Tibial artery (tissue), 4 donors: ENCODE measurements around the gene TSR3.

Experiments
- DNase-seq, 2 donors: peaks; one replicate each; pipeline ENCODE4 v3.0.0-alpha.2; 2019
- H3K27ac ChIP-seq, 2 donors: fragments of 200-600 bp; sonication (generic) in 1 of 2; 1 replicate in 1 of 2; 2 replicates in 1 of 2; pipeline ENCODE4 v1.5.1; 2018 to 2019; ENCODE audit warnings: mild to moderate bottlenecking in 1 of 2
- H3K27me3 ChIP-seq, 2 donors: fragments of 200-600 bp; sonication (generic) in 1 of 2; one replicate each; pipeline versions ENCODE4 v1.5.1 to v1.6.0; 2016 to 2019
- H3K36me3 ChIP-seq, 3 donors: fragments of 200-600 bp; sonication (generic) in 2 of 3; one replicate each; pipeline ENCODE4 v1.5.1; 2016 to 2019; ENCODE audit warnings: mild to moderate bottlenecking in 2 of 3
- H3K4me1 ChIP-seq, 4 donors: fragments of 200-600 bp; sonication (generic) in 2 of 4; 1 replicate in 3 of 4; 2 replicates in 1 of 4; pipeline ENCODE4 v1.5.1; 2016 to 2019
- H3K4me3 ChIP-seq, 2 donors: fragments of 200-600 bp; sonication (generic) in 1 of 2; 1 replicate in 1 of 2; 2 replicates in 1 of 2; pipeline ENCODE4 v1.5.1; 2018 to 2019; ENCODE audit warnings: mild to moderate bottlenecking in 2 of 2
- H3K9me3 ChIP-seq, 3 donors: fragments of 200-600 bp; sonication (generic) in 1 of 3; one replicate each; pipeline ENCODE4 v1.5.1; 2016 to 2019
- intact Hi-C: fragments of 100-400 bp; cut with DNase I; formaldehyde crosslinking; loops from one replicate; pipeline ENCODE4 v1.15.0; 2023; ENCODE audit warnings: low total_unique reads
- TF ChIP-seq, protein P1 (sequence below), 2 experiments: fragments of 200-600 bp in 1 of 2; fragments of 450-650 bp in 1 of 2; IDR thresholded peaks; one replicate each; pipeline ENCODE4 v1.5.1; 2017 to 2019; ENCODE audit warnings: antibody characterized with exemption in 2 of 2, mild to moderate bottlenecking in 1 of 2, moderate library complexity in 1 of 2

TSR3 gene

DNA sequence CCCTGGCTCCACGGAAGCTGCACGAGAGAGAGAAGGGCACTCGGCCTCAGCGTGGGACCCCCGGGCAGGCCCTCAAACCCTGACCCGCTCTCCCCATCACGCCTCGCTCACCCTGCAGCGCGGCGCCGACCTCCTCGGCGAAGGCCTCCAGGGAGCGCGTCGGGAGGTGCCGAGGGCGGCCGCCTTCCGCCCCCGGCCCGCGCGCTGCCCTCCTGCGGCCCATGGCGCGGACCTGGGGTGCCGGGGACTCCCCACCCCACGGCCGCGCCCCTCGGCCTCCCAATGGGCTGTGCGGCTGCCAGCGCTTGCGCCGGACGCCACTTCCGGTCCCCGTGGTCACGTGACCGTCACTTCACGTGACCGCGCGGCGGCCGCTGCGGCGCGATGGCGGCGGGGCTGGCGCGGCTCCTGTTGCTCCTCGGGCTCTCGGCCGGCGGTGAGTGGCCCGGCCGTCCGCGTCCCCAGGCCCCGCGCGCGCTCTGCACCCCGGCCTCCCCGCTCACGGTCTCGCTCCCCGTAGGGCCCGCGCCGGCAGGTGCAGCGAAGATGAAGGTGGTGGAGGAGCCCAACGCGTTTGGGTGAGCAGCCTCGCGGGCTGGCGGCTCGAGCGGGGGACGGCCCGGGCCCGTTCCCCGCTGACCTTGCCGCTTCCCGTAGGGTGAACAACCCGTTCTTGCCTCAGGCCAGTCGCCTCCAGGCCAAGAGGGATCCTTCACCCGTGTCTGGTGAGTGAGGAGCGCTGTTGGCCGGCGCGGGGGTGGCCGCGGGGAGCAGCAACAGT, at the start of gene TSR3, which contains the start of gene GNPTG:
TSS of gene TSR3 (minus strand) at position 297 of the 781 bp plus-strand sequence. CDS start at position 223, 74 bp downstream.
TSS of gene GNPTG (plus strand) at position 350 of the 781 bp plus-strand sequence. CDS start at position 385, 35 bp downstream.
- TF ChIP-seq, protein P1, sequence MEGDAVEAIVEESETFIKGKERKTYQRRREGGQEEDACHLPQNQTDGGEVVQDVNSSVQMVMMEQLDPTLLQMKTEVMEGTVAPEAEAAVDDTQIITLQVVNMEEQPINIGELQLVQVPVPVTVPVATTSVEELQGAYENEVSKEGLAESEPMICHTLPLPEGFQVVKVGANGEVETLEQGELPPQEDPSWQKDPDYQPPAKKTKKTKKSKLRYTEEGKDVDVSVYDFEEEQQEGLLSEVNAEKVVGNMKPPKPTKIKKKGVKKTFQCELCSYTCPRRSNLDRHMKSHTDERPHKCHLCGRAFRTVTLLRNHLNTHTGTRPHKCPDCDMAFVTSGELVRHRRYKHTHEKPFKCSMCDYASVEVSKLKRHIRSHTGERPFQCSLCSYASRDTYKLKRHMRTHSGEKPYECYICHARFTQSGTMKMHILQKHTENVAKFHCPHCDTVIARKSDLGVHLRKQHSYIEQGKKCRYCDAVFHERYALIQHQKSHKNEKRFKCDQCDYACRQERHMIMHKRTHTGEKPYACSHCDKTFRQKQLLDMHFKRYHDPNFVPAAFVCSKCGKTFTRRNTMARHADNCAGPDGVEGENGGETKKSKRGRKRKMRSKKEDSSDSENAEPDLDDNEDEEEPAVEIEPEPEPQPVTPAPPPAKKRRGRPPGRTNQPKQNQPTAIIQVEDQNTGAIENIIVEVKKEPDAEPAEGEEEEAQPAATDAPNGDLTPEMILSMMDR (IDR thresholded peaks at IDR 0.05): peak in 1 of 2 experiments; percentile 10
- Histone ChIP-seq H3K4me1 (peaks cover 0 to 53% (median 25%) of the 10 kb centered on the region in 4 donors), H3K9me3 (no peaks in the 10 kb centered on the region), H3K4me3 (peak within 1 kb of the TSS; percentile 69 to 96), H3K27ac (peak within 1 kb of the TSS; percentile 55 to 74), H3K36me3 (peaks cover 19 to 40% (median 25%) of the 10 kb centered on the region in 3 donors), H3K27me3 (no peaks in the 10 kb centered on the region)
- intact Hi-C loops: no loop called here
- peak; percentile 75 to 90 for DNase-seq

DNA sequence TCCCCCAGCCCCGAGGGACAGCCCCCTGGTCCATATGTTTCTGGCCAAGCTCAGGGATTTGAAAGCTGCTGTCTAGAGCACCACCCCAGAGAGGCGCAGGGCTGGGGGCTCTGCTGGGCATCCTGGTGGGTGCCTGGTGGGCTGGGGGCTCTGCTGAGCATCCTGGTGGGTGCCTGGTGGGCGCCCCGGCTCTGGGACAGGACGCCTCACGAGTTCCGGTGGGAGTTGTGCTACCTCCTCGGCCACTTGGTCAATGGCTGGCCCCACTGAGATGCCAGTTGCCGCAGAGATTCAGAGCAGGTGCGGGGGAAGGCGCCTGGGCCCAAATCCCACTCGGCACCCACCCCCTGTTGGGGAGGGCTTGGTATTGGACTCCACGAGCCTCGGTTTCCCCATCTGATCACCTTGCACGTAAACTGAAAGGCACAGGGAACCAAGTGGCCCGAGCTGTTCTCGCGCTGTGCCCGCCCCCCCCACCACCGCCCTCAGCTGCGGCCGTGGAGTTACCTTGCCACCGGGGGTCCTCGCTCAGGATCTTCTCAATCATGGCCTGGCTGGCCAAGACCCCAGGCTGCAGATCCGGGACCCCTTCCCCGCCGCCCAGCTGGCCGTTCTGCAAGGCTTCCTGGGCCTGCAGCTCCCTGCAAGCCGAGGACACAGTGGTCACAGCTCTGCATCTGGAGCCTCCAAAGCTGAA, 49.5 kb upstream of the TSR3 start:
- Histone ChIP-seq H3K27me3 (no peaks in the 10 kb centered on the region), H3K9me3 (no peaks in the 10 kb centered on the region), H3K36me3 (peaks cover 40 to 93% (median 66%) of the 10 kb centered on the region in 3 donors), H3K4me1 (no peaks in the 10 kb centered on the region), H3K4me3 (no peak overlapping the region), H3K27ac (no peak overlapping the region)
- no peak for DNase-seq
- intact Hi-C loops: no loop called here
- TF ChIP-seq, protein P1 (IDR thresholded peaks at IDR 0.05): no peak

DNA sequence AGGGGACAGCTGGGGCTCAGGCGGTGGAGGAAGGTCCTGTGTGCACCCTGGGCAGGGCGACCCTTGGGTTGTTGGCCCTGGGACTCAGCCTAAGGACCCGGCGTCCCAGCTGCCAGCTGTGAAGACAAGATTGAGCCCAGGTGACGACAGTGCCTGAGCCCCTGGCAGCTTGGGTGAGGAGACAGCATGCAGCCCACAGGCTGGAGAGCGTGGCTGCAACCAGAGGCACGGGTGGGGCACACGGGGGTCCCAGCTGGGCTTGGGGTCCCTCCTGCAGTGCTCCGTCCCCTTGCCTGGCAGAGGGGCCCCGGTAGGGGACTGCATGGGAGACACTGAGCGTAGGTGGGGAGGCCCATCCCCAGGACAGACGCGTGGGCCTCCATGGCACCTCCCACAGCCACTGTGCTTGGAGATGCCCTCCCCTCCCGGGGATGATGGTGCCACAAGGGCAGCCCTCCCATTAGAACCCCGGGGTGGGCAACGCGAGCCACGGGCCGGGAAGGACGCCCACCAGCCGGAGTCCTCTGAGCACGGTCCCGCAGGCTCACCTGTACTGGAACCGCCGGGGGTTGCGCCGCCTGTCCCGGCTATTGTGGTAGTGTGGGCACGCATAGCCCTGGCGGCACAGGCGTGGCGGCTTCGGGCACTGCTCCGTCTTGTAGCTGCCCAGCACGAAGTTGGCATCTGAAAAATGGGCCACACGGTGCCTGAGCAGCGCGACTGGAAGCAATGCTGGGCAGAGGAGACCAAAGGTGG, 47.3 kb upstream of the TSR3 start:
- peaks cover 50 to 98% (median 73%) of the 10 kb centered on the region in 3 donors for H3K36me3 ChIP-seq
- TF ChIP-seq, protein P1 (IDR thresholded peaks at IDR 0.05): no peak
- no peak for DNase-seq

DNA sequence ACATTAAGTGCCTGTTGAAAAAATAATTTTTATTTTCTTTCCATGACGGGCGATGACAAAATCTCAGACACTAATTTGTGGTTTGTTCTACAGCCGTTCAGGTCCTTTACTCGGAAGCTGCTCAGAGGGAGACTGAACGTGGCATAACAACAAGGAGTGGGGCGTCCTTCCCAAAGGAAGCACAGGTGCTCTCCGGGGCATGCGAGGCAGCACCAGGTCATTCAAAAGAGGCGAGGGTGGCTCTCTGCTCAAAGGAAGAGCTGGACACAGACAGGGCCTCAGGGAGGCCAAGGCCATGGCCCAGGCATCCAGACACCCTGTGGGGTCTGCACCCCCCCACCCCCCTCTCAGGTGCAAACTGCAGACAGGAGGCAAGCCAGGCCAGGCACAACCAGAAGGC, 46.7 kb upstream of the TSR3 start:
- TF ChIP-seq, protein P1 (IDR thresholded peaks at IDR 0.05): no peak

More for the DNA sequence above, 47.3 kb upstream of the TSR3 start:
- Histone ChIP-seq H3K27me3 (no peaks in the 10 kb centered on the region), H3K9me3 (no peaks in the 10 kb centered on the region), H3K4me1 (no peaks in the 10 kb centered on the region), H3K4me3 (no peak overlapping the region), H3K27ac (no peak overlapping the region)
- intact Hi-C loops: no loop called here

GRCh38 chr16:1397779-1398178, 46.1 kb upstream of the TSR3 start:
- H3K4me1 ChIP-seq: no peaks in the 10 kb centered on the region
- DNase-seq: no peak
- no peak overlapping the region for H3K4me3 ChIP-seq
- intact Hi-C loops: no loop called here
- peaks cover 58 to 98% (median 81%) of the 10 kb centered on the region in 3 donors for H3K36me3 ChIP-seq
- TF ChIP-seq, protein P1 (IDR thresholded peaks at IDR 0.05): no peak
- H3K27ac ChIP-seq: no peak overlapping the region
- H3K27me3 ChIP-seq: no peaks in the 10 kb centered on the region
- H3K9me3 ChIP-seq: no peaks in the 10 kb centered on the region

More for the DNA sequence above, 46.7 kb upstream of the TSR3 start:
- intact Hi-C loops: no loop called here
- Histone ChIP-seq H3K27ac (no peak overlapping the region), H3K27me3 (no peaks in the 10 kb centered on the region), H3K9me3 (no peaks in the 10 kb centered on the region), H3K4me1 (no peaks in the 10 kb centered on the region), H3K36me3 (peaks cover 56 to 98% (median 79%) of the 10 kb centered on the region in 3 donors), H3K4me3 (no peak overlapping the region)
- DNase-seq: no peak
